H1 (cell line): ENCODE data around the gene INPP4B. TPM values are rescaled to one million over a fixed set of nuclear protein-coding genes. Genes with fewer than 3 reads are reported as not detected.

Experiments used
- CTCF ChIA-PET: fragments of 300-600 bp; sonication (Branson Sonifier 250); formaldehyde crosslinking; loops from one replicate; lab custom pipeline; 2021; ENCODE audit not compliant: partially characterized antibody; lab: Charles Lee
- POLR2A ChIA-PET: fragments of 300-600 bp; sonication (Branson Sonifier 250); formaldehyde crosslinking; loops from one replicate; lab custom pipeline; 2021; ENCODE audit warnings: inconsistent platforms; ENCODE audit not compliant: partially characterized antibody; lab: Charles Lee
- DNase-seq, 2 experiments: peaks; one replicate each; pipeline versions ENCODE4 v3.0.0 to v3.0.0-alpha.2; 2010 to 2022; ENCODE audit warnings: low spot score in 2 of 2, low read depth in 1 of 2, mixed read lengths in 1 of 2
- FAIRE-seq: peaks from 2 replicates; lab custom pipeline; 2011; peaks lifted over from hg19 to GRCh38; lab: Jason Lieb, UNC
- H2AFZ ChIP-seq: 2 replicates; pipeline ENCODE4 v1.8.1; 2012; ENCODE audit warnings: low read length, inconsistent platforms
- H2AK5ac ChIP-seq: 2 replicates; pipeline ENCODE4 v1.6.1; 2013; ENCODE audit warnings: low read depth, low read length
- H2BK120ac ChIP-seq: replicated peaks from 2 replicates; pipeline ENCODE3; 2013; ENCODE audit warnings: low read depth, low read length, inconsistent platforms
- H2BK12ac ChIP-seq: 2 replicates; pipeline ENCODE4 v1.6.1; 2013; ENCODE audit warnings: low read depth, low read length
- H2BK15ac ChIP-seq: 2 replicates; pipeline ENCODE4 v1.6.1; 2013; ENCODE audit warnings: low read length
- H2BK20ac ChIP-seq: 2 replicates; pipeline ENCODE4 v1.6.1; 2013; ENCODE audit warnings: low read length
- H2BK5ac ChIP-seq: 2 replicates; pipeline ENCODE4 v1.6.1; 2013; ENCODE audit warnings: low read depth, low read length
- H3K14ac ChIP-seq: 2 replicates; pipeline ENCODE4 v1.6.1; 2013; ENCODE audit warnings: inconsistent platforms; ENCODE audit not compliant: insufficient read length
- H3K18ac ChIP-seq: 2 replicates; pipeline ENCODE4 v1.6.1; 2013; ENCODE audit warnings: low read length; ENCODE audit errors: extremely low read depth
- H3K23ac ChIP-seq: 2 replicates; pipeline ENCODE4 v1.6.1; 2013; ENCODE audit warnings: inconsistent platforms; ENCODE audit not compliant: insufficient read length
- H3K23me2 ChIP-seq: 2 replicates; pipeline ENCODE4 v1.6.1; 2013; ENCODE audit warnings: low read depth, low read length
- H3K27ac ChIP-seq: 2 replicates; pipeline ENCODE4 v1.6.1; 2011; ENCODE audit warnings: low read depth, low read length, inconsistent platforms
- H3K27me3 ChIP-seq, 4 experiments: replicated peaks in 1 of 4; 1 replicate in 1 of 4; 2 replicates in 3 of 4; pipeline versions ENCODE4 v1.6.1 to v1.8.1; 2011 to 2013; ENCODE audit warnings: low read length in 3 of 4, mild to moderate bottlenecking in 3 of 4, inconsistent platforms in 2 of 4, mixed read lengths in 2 of 4, moderate library complexity in 1 of 4; ENCODE audit not compliant: control insufficient read depth in 3 of 4, insufficient read depth in 3 of 4; ENCODE audit errors: extremely low read depth in 1 of 4
- H3K36me3 ChIP-seq, 4 experiments: 2 replicates each; pipeline versions ENCODE4 v1.6.1 to v1.8.1; 2011 to 2013; ENCODE audit warnings: mild to moderate bottlenecking in 4 of 4, low read length in 3 of 4, moderate library complexity in 2 of 4, control low read depth in 1 of 4, inconsistent platforms in 1 of 4; ENCODE audit not compliant: insufficient read depth in 4 of 4, control insufficient read depth in 2 of 4
- H3K4ac ChIP-seq: replicated peaks from 2 replicates; pipeline ENCODE3; 2013; ENCODE audit warnings: low read length, low read depth, mixed read lengths, inconsistent platforms; ENCODE audit not compliant: insufficient read length
- H3K4me1 ChIP-seq, 4 experiments: replicated peaks in 1 of 4; 1 replicate in 1 of 4; 2 replicates in 3 of 4; pipeline versions ENCODE4 v1.6.1 to v1.8.1; 2011 to 2013; ENCODE audit warnings: low read length in 3 of 4, inconsistent platforms in 2 of 4, mixed read lengths in 1 of 4; ENCODE audit not compliant: insufficient read depth in 4 of 4, control insufficient read depth in 3 of 4
- H3K4me2 ChIP-seq, 2 experiments: 2 replicates each; pipeline versions ENCODE4 v1.6.1 to v1.8.1; 2011 to 2013; ENCODE audit warnings: low read depth in 2 of 2, low read length in 2 of 2, control low read depth in 1 of 2, inconsistent platforms in 1 of 2, mild to moderate bottlenecking in 1 of 2; ENCODE audit not compliant: insufficient read depth in 1 of 2
- H3K4me3 ChIP-seq, 4 experiments: fragments of 200-600, 300-600 bp in 1 of 4; sonication (generic), shearing (Covaris generic), sonication (Bioruptor Twin) in 1 of 4; 2 replicates each; pipeline versions ENCODE4 v1.5.1 to v1.8.1; 2011 to 2016; ENCODE audit warnings: low read length in 4 of 4, low read depth in 3 of 4, control low read depth in 2 of 4, inconsistent platforms in 2 of 4, mild to moderate bottlenecking in 2 of 4, mixed read lengths in 1 of 4, moderate library complexity in 1 of 4; ENCODE audit not compliant: insufficient read depth in 2 of 4; ENCODE audit errors: extremely low read depth in 1 of 4
- H3K56ac ChIP-seq: replicated peaks from 2 replicates; pipeline ENCODE3; 2013; ENCODE audit warnings: low read depth, mild to moderate bottlenecking, mixed read lengths, low read length, inconsistent platforms; ENCODE audit not compliant: insufficient read length
- H3K79me1 ChIP-seq: 2 replicates; pipeline ENCODE4 v1.6.1; 2013; ENCODE audit warnings: low read depth, low read length, control low read depth
- H3K79me2 ChIP-seq, 2 experiments: 2 replicates each; pipeline versions ENCODE4 v1.6.1 to v1.8.1; 2012 to 2013; ENCODE audit warnings: low read length in 2 of 2, mild to moderate bottlenecking in 2 of 2, inconsistent platforms in 1 of 2; ENCODE audit not compliant: insufficient read depth in 2 of 2, control insufficient read depth in 1 of 2
- H3K9ac ChIP-seq, 4 experiments: replicated peaks in 1 of 4; 1 replicate in 1 of 4; 2 replicates in 3 of 4; pipeline versions ENCODE4 v1.6.1 to v1.8.1; 2011 to 2013; ENCODE audit warnings: low read depth in 3 of 4, low read length in 3 of 4, control low read depth in 2 of 4, mild to moderate bottlenecking in 2 of 4, moderate library complexity in 2 of 4, inconsistent platforms in 1 of 4; ENCODE audit errors: extremely low read depth in 1 of 4
- H3K9me3 ChIP-seq, 2 experiments: 2 replicates each; pipeline versions ENCODE4 v1.6.1 to v1.8.1; 2012 to 2013; ENCODE audit warnings: mild to moderate bottlenecking in 2 of 2, moderate library complexity in 2 of 2, control low read depth in 1 of 2, inconsistent platforms in 1 of 2, low read depth in 1 of 2, low read length in 1 of 2, mixed read lengths in 1 of 2; ENCODE audit not compliant: insufficient read depth in 2 of 2
- H4K20me1 ChIP-seq, 2 experiments: replicated peaks in 1 of 2; 2 replicates each; pipeline versions ENCODE3 to v1.8.1; 2011 to 2013; ENCODE audit warnings: inconsistent platforms in 2 of 2, low read length in 2 of 2, mild to moderate bottlenecking in 1 of 2; ENCODE audit not compliant: insufficient read depth in 2 of 2, control insufficient read depth in 1 of 2
- H4K5ac ChIP-seq: 2 replicates; pipeline ENCODE4 v1.6.1; 2013; ENCODE audit warnings: low read length, low read depth, mixed read lengths, inconsistent platforms; ENCODE audit not compliant: insufficient read length
- H4K8ac ChIP-seq: 2 replicates; pipeline ENCODE4 v1.8.0; 2013; ENCODE audit warnings: mild to moderate bottlenecking, moderate library complexity, low read length, inconsistent platforms; ENCODE audit not compliant: insufficient read depth; ENCODE audit errors: extremely low read depth
- H4K91ac ChIP-seq: replicated peaks from 2 replicates; pipeline ENCODE3; 2013; ENCODE audit warnings: low read length, mixed read lengths, inconsistent platforms; ENCODE audit not compliant: insufficient read length
- RFX5 ChIP-seq: IDR thresholded peaks from 2 replicates; pipeline ENCODE4 v1.6.1; 2011; ENCODE audit warnings: low read depth, low read length, improper control_type of control experiment, borderline replicate concordance
- RNF2 ChIP-seq: fragments of 200-900, 300-1000 bp; sonication (generic); IDR thresholded peaks from 2 replicates; pipeline ENCODE4 v1.7.1; 2016; ENCODE audit warnings: borderline replicate concordance, low read depth, mild to moderate bottlenecking, antibody characterized with exemption, low read length; ENCODE audit not compliant: poor library complexity, severe bottlenecking; ENCODE audit errors: missing control alignments
- SP4 ChIP-seq: IDR thresholded peaks from 2 replicates; pipeline ENCODE4 v1.6.1; 2012; ENCODE audit warnings: low read length, inconsistent platforms
- TAF1 ChIP-seq: IDR thresholded peaks from 2 replicates; pipeline ENCODE4 v1.6.1; 2011; ENCODE audit warnings: mild to moderate bottlenecking, low read depth, low read length
- WGBS, 2 experiments: shearing (Covaris generic) in 1 of 2; methylation state at CpG; one replicate each; pipeline versions ENCODE4 v1.1.6 to v1.1.7; 2013 to 2015; ENCODE audit warnings: low lambda C conversion rate in 2 of 2, mixed read lengths in 2 of 2, inconsistent platforms in 1 of 2, low coverage in 1 of 2, missing lambda C conversion rate in 1 of 2; ENCODE audit not compliant: insufficient replicate concordance in 2 of 2, insufficient coverage in 1 of 2, insufficient read length in 1 of 2; ENCODE audit errors: extremely low coverage in 1 of 2, missing lambda C conversion rate in 1 of 2; 5-methylcytosine and 5-hydroxymethylcytosine counted together
- polyA plus RNA-seq, 7 experiments: library from polyadenylated mRNA; depleted of rRNA in 3 of 7; stranded (reverse) in 5 of 7; unstranded in 2 of 7; fragments of >200 nt in 5 of 7; fragments of 200-250 nt in 2 of 7; gene quantifications; 1 replicate in 5 of 7; 2 replicates in 1 of 7; 4 replicates in 1 of 7; pipeline versions ENCODE4 v1.2.1 to v1.2.3, GENCODE V29; 2011 to 2013; ENCODE audit warnings: missing spikeins in 2 of 7, mixed read lengths in 2 of 7
- total RNA-seq: library from RNA; stranded (reverse); fragmentation: NEBNext Ultra II Directional; extraction: Animal tissue kit (Norgen Biotek cat#: 25700); gene quantifications from 2 replicates; pipeline ENCODE4 v1.2.1, GENCODE V29; 2021

Gene INPP4B
- total and polyA plus RNA-seq, 2 of the 8 experiments (the other 6 are each of a cell fraction or from before 2014, with no cell fraction given): 0.11 to 0.54 TPM

GRCh38 chr4:142832022-142832421, 14.1 kb downstream of the INPP4B start:
- Histone ChIP-seq H4K91ac (no peak overlapping the region), H3K9me3 (no peaks in the 10 kb centered on the region), H4K8ac (no peak overlapping the region), H4K20me1 (no peaks in the 10 kb centered on the region), H2BK12ac (no peak overlapping the region), H3K27me3 (no peaks in the 10 kb centered on the region), H3K9ac (no peak overlapping the region), H2BK5ac (no peak overlapping the region), H2BK120ac (no peak overlapping the region), H3K79me1 (no peaks in the 10 kb centered on the region), H3K23ac (no peak overlapping the region), H2BK20ac (no peak overlapping the region), H3K4me3 (no peak overlapping the region), H3K56ac (no peak overlapping the region), H2AK5ac (no peak overlapping the region), H3K4me1 (no peaks in the 10 kb centered on the region; a peak in 1 of 7 replicates), H3K14ac (no peak overlapping the region), H3K18ac (no peak overlapping the region), H2BK15ac (no peak overlapping the region), H3K4ac (no peak overlapping the region), H3K4me2 (no peak overlapping the region), H3K27ac (no peak overlapping the region), H2AFZ (no peak overlapping the region), H4K5ac (no peak overlapping the region), H3K23me2 (no peaks in the 10 kb centered on the region), H3K79me2 (no peaks in the 10 kb centered on the region), H3K36me3 (no peaks in the 10 kb centered on the region)
- CTCF ChIA-PET: no interaction called here
- WGBS, 2 experiments: 92% methylated on average over 5 of the region's 5 CpGs; no CpG with 5 or more reads in 1 of the 2 experiments
- no peak for DNase-seq
- TF ChIP-seq RFX5: no peak
- no peak for TF ChIP-seq SP4
- no peak for TF ChIP-seq RNF2
- TF ChIP-seq TAF1: no peak
- FAIRE-seq: no peak
- POLR2A ChIA-PET: no interaction called here
